ENCODE data around the gene SLC15A4. TPM values are rescaled to one million over a fixed set of nuclear protein-coding genes. Genes with fewer than 3 reads are reported as not detected.
"Not testable (repeated sequence)": the region's sequence is repeated elsewhere in the genome, so short reads cannot be mapped to it uniquely, and the experiment has no call there.

SLC15A4 gene
- total RNA-seq, 1 donor from 2014 or later = 11.8 TPM

GRCh38 chr12:128846671-128847070, 22.9 kb upstream of the SLC15A4 start:
- DNase-seq (ENCODE audit: low spot score); ATAC-seq: not testable (repeated sequence)

- DNase-seq (ENCODE audit: low spot score) (no peak), ATAC-seq (peak; percentile 84)
Measured at GRCh38 chr12:128844031-128844635, 20.4 kb upstream of the SLC15A4 start.

- ATAC-seq = no peak
- no peak for DNase-seq (ENCODE audit: low spot score)
Measured at GRCh38 chr12:128843538-128843937, 19.8 kb upstream of the SLC15A4 start.

- ATAC-seq (no peak), DNase-seq (ENCODE audit: low spot score) (no peak)
Measured at GRCh38 chr12:128842579-128842978, 18.8 kb upstream of the SLC15A4 start.

GRCh38 chr12:128840862-128841468, 17.2 kb upstream of the SLC15A4 start:
- ATAC-seq = no peak
- DNase-seq (ENCODE audit: low spot score) = no peak

GRCh38 chr12:128839885-128840284, 16.1 kb upstream of the SLC15A4 start:
- not testable (repeated sequence) for DNase-seq (ENCODE audit: low spot score); ATAC-seq

GRCh38 chr12:128833418-128833817, 9.7 kb upstream of the SLC15A4 start:
- ATAC-seq (no peak), DNase-seq (ENCODE audit: low spot score) (no peak)

- DNase-seq (ENCODE audit: low spot score) (no peak), ATAC-seq (no peak)
Measured at GRCh38 chr12:128830505-128830893, 6.7 kb upstream of the SLC15A4 start.

GRCh38 chr12:128829861-128830504, 6.2 kb upstream of the SLC15A4 start:
- ATAC-seq (peak; percentile 31), DNase-seq (ENCODE audit: low spot score) (no peak)

- DNase-seq (ENCODE audit: low spot score) = no peak
- no peak for ATAC-seq
Measured at GRCh38 chr12:128827724-128828123, 4.0 kb upstream of the SLC15A4 start.

- ATAC-seq (no peak), DNase-seq (ENCODE audit: low spot score) (no peak)
Measured at GRCh38 chr12:128825835-128826234, 2.1 kb upstream of the SLC15A4 start.

GRCh38 chr12:128823216-128823915, 392 bp downstream of the SLC15A4 start:
- DNase-seq (ENCODE audit: low spot score) (peak; percentile 56), ATAC-seq (peak; percentile 37)

- ATAC-seq (no peak), DNase-seq (ENCODE audit: low spot score) (no peak)
Measured at GRCh38 chr12:128820723-128821432, 2.9 kb downstream of the SLC15A4 start.

- ATAC-seq (no peak), DNase-seq (ENCODE audit: low spot score) (no peak)
Measured at GRCh38 chr12:128820253-128820652, 3.5 kb downstream of the SLC15A4 start.

GRCh38 chr12:128819293-128820144, 4.2 kb downstream of the SLC15A4 start:
- DNase-seq (ENCODE audit: low spot score) (no peak), ATAC-seq (no peak)

GRCh38 chr12:128818065-128819022, 5.4 kb downstream of the SLC15A4 start:
- peak; percentile 35 for ATAC-seq
- no peak for DNase-seq (ENCODE audit: low spot score)

GRCh38 chr12:128817111-128818015, 6.4 kb downstream of the SLC15A4 start:
- ATAC-seq = peak; percentile 92
- DNase-seq (ENCODE audit: low spot score) = peak; percentile 76

- ATAC-seq (no peak), DNase-seq (ENCODE audit: low spot score) (no peak)
Measured at GRCh38 chr12:128816643-128816920, 7.2 kb downstream of the SLC15A4 start.
